Islet precursor cell (in vitro differentiated cells): ENCODE measurements around the gene COQ3.
"Not testable (repeated sequence)": the region's sequence is repeated elsewhere in the genome, so short reads cannot be mapped to it uniquely, and the experiment has no call there.

Source experiments
- DNase-seq: peaks from one replicate; pipeline ENCODE4 v3.0.0-alpha.2; 2018

The COQ3 gene

GRCh38 chr6:99378636-99379035 is 15.4 kb downstream of the COQ3 start:
- DNase-seq = no peak

- no peak for DNase-seq
Observed at GRCh38 chr6:99369533-99369932, 24.5 kb downstream of the COQ3 start.

GRCh38 chr6:99366852-99367251 is 27.1 kb downstream of the COQ3 start:
- no peak for DNase-seq

GRCh38 chr6:99364026-99364425 is 30.0 kb downstream of the COQ3 start:
- no peak for DNase-seq

GRCh38 chr6:99362678-99363268 is 31.2 kb downstream of the COQ3 start:
- no peak for DNase-seq

- no peak for DNase-seq
Observed at GRCh38 chr6:99359800-99360199, 34.2 kb downstream of the COQ3 start.

- DNase-seq = no peak
Observed at GRCh38 chr6:99356641-99357040, 37.4 kb downstream of the COQ3 start.

- no peak for DNase-seq
Observed at GRCh38 chr6:99354983-99355382, 39.0 kb downstream of the COQ3 start.

GRCh38 chr6:99353126-99353525 is 40.9 kb downstream of the COQ3 start:
- DNase-seq = peak; percentile 74

- no peak for DNase-seq
Observed at GRCh38 chr6:99350573-99350972, 43.4 kb downstream of the COQ3 start.

- DNase-seq = peak; percentile 86
Observed at GRCh38 chr6:99349171-99350141, 44.5 kb downstream of the COQ3 start, which contains the start of gene FAXC. Gene FAXC, minus strand, starts transcription at chr6:99349674. Its CDS starts 302 bp downstream, at chr6:99349372.

- no peak for DNase-seq
Observed at GRCh38 chr6:99348288-99349170, 45.5 kb downstream of the COQ3 start.

GRCh38 chr6:99347804-99348203 is 46.2 kb downstream of the COQ3 start:
- no peak for DNase-seq

- DNase-seq = no peak
Observed at GRCh38 chr6:99346595-99346994, 47.4 kb downstream of the COQ3 start.

GRCh38 chr6:99345164-99345563 is 48.8 kb downstream of the COQ3 start:
- no peak for DNase-seq

GRCh38 chr6:99344289-99344688 is 49.7 kb downstream of the COQ3 start:
- peak; percentile 75 for DNase-seq

GRCh38 chr6:99341862-99342455 is 52.0 kb downstream of the COQ3 start:
- no peak for DNase-seq

GRCh38 chr6:99338188-99338587 is 55.8 kb downstream of the COQ3 start:
- no peak for DNase-seq

- DNase-seq = not testable (repeated sequence)
Observed at GRCh38 chr6:99335298-99335697, 58.7 kb downstream of the COQ3 start.

- no peak for DNase-seq
Observed at GRCh38 chr6:99334526-99335127, 59.4 kb downstream of the COQ3 start.

GRCh38 chr6:99333068-99333467 is 60.9 kb downstream of the COQ3 start:
- DNase-seq = no peak

GRCh38 chr6:99331531-99331930 is 62.5 kb downstream of the COQ3 start:
- no peak for DNase-seq
